Measurements from ENCODE around the gene PSME3IP1.

The PSME3IP1 gene

DNA sequence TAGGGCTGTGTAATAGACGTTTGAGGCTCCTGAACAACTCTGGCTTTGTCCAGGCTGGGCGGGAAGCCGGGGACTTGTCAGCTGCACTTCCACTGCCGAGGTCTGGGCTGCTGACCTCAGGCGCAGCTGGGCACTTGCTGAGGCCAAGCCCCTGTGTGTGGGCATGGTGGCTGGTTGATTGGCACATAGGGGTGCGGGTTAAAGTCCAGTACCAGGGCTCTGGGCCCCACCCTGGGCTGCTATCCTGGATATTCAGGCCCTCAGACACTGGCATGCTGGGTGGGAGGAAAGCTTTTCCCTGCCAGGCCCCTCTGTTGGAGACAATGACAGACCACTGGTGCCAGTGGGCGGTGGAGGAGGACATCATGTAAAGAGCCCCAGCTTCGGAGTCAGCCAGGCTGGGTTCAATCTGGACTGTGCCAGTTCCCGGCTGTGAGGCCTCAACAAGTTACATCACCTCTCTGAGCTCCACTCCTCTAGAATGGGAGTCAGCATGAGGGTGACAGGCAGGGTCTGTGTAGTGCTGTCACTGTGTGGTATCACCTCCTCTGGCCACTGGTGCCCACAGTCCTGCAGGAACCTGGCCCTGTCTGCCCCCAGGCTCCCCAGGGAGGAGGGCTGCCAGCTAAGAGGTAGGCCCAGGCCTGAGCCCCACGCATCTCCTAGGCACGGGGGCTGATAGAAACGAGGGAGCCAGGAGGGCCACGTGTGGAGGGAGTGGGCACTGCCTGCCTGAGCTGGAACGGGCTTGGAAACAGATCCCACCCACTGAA, 42.5 kb downstream of the PSME3IP1 start:
- DNase-seq, result no peak

DNA sequence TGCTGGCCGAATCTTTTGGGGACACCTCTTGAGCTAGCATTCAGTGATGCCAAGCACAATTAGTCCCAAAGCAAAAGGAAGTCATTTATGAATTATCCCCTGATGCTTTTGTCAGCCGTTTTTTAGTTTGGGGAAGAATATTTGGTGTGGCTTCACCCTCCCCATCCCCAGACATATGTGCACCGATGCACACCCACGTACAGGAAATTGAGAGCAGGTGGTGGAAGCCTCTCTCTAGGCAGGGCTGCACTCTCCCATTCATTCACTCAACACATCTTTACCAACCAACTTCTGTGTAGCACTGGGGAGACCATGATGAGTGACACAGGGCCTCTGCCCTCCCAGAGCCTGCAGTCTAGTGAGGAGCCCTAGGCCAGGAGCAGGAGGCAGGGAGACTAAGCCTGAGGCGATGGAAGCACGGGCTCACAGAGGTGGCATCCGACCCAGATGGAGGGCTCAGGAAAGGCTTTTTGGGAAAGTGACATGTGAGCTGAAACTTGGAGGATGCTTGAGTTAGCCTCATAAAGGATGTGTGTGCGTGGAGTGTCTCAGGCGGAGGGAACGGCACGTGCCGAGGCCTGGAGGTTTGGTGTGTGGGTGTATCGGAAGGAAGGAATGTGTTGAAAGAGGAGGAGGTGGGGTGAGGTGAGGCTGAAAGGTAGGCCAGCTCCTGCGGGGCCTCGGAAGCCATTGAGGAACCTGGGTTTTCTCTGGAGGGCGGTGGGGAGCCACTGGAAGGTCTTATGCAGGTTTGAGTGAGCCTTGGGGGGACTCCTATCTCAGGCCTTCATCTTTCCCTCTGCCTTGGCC, 43.8 kb downstream of the PSME3IP1 start:
- no peak for DNase-seq

DNA sequence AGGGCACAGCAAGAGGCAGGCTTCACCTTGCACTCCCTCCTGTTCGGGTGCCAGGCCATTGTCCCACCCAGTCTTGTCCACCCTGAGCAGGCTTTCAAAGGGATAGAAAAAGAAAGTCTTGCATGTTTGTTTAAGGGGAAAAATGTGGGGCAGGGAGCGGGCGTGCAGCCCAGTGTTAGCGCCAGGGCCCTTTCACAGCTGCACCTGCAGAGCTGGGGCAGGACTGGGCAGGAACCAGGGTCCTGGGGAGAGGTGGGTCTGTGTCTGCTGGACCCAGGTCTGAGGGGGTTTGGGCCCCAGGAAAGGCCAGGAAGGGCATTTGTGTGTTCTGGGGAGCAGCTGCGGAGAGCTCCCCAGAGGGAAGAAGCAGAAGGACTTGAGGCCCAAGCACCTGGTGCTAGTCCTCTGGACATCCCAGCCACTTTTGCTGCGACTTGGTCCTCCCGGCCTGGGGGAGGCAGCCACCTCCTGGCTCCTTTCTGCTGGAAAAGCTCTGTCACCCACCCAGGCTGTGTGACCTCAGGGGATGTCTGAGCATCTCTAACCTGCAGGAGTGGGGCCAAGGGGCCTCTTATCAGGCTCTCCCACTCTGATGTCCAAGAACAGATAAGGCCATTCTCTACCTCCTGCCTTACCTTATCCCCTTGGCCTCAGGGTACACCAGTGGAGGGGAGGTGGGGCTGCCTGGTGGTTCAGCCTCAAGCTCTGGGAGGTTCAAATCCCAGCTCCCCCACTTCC, 44.7 kb downstream of the PSME3IP1 start:
- no peak for DNase-seq

DNA sequence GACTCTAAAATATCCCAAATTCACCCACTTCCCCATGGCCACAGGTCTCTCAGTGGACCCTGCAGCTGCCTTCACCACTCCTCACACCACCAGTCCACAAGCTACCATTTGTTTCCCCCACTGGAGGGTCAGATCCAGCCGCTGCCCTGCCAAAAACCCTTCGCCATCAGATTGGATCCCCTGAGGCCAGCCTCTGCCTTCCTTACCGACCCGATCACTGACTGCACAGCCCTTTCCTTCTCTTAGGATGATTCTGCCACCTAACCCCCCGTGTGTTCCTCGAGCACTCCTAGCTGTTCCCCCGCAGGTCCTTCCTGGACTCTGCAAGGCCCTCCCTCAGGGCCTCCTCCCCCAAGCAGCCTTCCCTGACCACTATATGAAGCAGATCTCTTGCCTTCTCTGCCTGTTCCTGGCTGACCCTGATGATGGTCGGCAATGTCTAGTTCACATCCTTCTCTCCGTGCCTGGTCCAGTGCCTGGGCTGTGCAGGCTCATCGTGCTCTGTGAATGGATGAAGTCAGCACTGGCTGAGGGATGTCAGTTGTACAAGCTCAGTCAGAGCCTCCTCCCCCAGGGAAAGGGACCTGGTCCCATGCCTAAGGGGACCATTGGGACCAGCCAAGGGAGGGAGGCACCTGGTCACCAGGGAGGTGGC, 47.4 kb downstream of the PSME3IP1 start:
- DNase-seq, result no peak

DNA sequence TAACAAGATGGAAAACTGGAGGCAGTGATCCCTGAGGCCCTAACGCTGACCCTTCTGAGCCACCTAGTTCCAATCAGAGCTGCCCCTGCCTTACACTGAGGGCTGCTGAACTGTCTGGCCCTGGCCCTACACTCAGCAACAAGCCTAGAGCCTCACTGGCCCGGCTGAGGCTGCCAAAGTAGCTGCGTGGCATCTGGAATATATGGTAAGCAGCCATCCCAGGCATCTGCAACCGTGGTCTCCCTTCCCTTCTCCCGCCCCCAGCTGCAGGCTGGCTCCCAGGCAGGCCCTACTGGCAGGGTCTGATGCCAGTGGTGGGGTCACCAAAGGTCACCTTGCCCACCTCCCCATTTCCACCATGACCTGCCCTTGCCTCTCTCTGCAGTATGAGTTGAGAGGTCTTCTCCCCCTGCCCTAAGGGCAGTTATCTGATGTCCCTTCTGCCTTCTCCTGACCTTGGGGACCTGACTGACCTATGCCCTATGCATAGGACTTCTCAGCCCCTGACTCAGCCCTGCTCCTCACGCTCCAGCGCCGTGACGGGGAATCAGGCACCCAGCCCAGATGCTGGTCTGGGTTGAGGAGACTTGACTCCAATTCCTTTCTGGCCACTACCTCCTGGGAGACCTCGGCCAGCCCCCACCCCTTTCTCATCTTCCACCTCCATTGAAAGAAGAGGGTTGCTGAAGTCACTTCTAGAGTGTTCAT, 48.1 kb downstream of the PSME3IP1 start:
- DNase-seq, result no peak

DNA sequence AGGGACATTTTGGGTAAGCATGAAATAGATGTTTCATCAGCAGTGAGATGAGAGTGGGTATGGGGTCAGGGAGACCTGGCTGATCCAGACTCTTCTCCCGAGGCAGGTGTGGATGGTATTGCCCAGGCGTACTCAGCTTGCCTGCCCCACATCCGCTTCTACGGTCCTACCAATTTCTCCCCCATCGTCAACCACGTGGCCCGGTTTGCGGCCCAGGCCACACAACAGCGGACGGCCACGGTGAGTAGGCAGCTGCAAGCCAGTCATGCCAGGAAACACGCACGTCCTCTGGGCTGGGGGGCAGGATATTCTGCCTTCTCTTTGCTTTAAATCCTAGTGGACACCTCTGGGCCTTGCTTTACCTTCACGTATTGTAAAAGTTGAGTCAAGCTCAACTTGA, 48.8 kb downstream of the PSME3IP1 start:
- no peak for DNase-seq

DNA sequence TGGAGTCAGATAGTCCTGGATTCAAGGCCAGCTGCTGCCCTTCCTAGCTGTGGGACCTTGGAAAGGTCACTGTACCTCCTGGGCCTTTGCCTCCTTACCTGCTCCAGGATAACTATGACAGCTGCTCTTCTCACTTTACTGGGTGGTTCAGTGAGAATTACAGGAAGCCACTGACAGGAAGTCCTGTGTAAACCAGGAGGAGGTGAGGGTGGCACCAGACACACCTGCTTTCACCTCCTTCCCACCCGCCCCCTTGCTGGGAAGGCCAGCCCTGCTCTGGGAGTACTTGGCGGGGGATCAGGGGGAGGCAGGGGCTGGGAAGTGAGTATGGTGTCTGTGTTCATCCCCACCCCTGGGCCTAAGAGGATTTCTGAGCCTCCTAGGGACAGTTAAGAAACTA, 50.9 kb downstream of the PSME3IP1 start:
- no peak for DNase-seq

DNA sequence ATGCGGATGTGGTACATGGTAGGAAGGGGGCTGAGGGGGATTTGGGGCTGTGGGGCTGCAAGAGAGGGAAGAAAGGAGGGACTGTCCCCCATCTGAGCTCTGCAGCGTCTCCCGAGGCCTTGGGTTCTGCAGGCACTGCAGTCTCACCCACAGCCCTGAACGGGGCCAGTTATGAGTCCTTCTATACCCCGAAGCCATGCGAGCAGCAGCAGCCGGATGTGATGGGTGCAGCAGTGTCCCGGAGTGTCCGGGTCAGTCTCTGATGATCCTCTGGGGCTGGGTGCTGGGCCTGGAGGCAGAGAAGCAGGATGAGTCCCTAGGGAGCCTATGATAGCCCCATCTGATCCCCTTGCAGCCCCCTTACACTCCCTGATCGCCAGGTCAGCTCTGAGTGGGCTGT, 52.0 kb downstream of the PSME3IP1 start:
- DNase-seq, result no peak

DNA sequence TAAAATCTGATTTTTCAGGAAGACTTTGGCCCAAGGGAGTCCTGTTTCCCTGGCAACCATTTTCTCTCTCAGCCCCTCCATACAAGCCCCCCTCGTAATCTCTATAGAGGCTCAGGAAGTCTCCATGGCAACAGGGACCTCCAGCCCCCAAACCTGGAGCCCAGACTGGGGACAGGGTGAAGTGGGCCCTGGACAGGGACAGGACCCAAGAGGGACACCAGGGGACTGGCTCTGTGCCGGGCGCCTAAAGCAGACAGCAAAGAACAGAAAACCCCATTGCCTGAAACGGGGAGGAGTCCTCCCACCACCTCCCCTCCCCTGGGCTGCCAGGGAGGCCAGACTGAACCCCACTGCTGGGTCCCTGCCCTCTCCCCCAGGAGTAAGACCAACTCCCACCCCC, 52.8 kb downstream of the PSME3IP1 start:
- DNase-seq, result no peak

DNA sequence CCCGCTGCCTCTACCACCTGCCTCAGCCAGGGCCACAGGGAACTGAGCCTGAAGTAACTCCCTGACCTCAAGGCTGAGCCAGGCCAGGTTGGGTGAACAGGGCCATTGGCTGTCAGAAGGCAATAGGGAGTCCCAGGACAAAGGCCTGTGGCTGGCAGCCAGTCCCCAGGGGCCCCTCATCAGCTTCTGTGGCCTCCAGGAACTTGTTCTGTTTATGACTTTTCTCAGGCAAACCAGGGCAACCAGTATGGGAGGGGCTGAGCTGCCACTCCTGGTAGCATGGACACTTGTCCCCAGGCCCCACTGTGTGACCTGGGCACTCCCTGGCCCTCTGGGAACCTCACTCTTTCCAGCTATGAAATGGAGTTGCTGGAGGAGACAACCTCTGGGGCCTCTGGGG, 53.4 kb downstream of the PSME3IP1 start:
- DNase-seq, result no peak

DNA sequence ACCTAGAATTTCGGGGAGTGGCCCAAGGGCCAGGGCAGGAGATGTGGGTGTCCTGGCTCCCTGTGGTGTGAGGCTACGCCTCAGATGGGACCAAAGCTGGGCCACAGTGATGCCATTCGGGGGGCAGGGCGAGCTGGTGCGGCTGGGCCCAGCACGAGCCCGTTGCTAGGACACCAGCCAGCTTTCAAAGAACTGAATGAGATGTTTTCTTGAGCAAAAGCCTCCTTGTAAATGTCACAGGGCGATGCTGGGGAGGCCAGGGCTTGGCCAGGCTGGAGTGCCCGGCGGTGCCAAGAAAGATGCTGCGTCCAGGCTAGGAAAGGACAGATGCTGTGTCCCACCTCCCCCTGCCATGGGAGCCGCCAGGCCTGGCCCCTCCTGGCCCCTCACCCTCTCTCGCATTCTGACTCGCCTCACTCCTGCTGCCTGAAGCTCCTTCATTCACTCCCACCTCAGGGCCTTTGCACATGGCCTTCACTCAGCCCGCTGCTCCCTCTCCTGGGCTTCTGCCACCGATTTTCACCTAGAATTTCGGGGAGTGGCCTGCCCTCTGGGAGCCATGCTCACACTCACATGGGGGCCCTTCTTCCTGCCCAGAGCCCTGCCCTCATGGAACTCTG, 54.4 kb downstream of the PSME3IP1 start:
- no peak for DNase-seq

DNA sequence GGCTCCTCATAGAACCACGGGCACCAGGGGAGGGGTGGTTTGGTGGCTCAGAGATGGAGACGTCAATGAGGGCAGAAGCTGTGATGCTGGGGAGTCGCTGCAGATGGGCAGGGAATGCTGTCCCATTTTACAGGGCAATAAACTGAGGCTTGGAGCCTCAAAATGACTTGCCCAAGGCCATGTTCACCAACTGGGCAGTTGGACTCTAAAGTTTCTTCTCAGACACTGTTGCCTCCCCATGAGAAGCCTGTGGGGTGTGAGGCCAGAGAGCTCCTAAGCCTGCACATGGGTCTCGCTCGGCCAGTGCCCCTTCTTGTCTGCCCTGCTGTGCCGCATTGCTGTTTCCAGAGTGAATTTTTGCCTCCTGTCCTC, 54.9 kb downstream of the PSME3IP1 start:
- no peak for DNase-seq

DNA sequence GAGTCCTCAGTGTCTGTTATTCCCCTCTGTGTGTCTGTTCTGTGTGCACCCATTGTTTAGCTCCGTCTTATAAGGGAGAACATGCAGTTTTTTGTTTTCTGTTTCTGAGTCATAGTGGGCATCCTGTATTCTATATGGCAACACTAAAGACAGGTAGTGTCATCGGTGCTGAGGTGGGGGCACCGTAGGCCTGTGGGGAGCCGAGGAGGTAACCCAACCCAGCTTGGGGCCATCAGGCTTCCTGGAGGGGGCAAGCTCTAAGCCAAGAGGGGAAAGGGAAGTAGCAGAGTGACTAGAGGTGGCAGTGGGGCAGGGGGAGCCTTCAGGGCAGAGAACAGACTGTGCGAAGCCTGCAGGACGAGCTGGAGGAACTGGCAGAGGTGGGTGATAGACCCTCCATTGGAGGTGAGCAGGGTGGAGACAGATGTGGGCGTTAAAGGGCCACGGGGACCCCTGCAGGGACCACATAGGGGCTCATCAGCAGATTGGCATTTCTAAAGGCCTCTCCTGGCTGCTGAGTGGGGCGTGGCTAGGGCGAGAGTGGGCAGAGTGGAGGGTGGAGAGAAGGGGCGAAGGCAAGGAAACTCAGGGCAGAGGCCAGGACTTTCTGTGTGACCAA, 57.0 kb downstream of the PSME3IP1 start:
- no peak for DNase-seq

DNA sequence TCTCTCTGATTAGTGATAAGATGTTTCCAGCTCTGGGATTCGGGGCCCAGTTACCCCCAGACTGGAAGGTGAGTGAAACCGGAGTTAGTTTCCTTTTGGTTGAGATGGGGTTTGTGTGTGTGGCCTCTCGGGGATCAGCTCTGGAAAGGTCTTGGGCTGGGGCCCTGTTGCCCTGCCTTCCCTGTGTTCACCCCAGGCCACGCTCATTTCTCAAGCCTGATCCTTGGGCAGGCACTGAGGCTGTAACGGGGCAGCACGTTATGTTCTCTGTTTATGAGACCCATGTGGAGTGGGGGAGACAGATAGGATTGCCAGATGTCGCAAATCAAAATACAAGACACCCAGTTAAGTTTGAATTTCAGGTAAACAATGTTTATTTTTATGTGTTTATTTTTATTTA, 58.0 kb downstream of the PSME3IP1 start:
- no peak for DNase-seq

DNA sequence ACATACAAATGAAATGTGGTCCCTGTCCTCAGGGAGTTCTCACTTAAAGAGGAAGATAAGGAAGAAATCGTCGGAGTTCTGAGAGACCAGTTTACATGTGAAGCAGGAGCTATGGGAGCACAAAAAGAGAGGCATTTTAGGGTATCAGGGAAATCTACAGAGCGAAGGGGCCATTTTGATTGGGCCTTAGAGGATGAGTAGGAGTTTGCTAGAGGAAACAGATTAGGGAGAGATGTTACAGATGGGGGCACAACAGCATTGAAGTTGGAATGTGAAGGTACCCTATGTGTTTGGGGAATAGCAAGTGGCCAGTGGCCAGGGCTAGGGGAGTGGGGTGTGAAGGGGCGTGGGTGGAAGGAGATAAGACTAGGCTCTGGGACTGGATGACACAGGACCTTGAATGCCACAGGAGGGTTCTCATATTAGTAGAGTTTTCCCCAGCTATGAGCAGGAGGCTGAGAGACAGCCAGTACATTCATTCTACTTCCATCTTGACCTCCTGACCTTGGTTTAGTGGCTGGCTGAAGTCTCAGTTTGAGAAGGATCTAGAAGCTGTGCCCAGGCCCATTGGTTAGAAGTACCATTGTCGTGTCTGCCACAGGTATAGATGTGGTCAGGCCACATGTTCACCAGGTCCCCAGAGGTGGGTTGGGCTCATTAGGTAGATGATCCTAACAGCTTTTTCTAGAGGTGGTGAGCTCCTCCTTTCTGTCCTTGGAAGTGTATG, 58.6 kb downstream of the PSME3IP1 start:
- no peak for DNase-seq

DNA sequence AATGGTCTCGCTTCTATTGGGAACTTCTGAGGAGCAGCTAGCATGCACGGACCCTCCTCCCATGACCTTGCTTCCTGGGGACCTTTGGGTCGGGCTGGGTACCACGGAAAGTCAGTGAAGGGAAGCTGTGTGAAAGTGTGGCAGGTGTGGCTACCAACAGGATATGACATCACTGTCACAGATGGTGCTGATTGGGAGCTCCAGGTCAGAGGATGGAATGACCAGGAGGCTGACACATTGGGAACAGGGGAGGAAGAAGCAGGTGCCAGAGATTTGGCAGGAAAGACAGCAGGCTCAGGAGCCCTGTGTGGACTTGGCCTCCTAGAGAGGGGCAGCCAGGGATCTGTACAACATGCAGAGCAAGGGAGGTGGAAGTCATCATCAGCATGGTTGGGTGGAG, 59.4 kb downstream of the PSME3IP1 start:
- no peak for DNase-seq

DNA sequence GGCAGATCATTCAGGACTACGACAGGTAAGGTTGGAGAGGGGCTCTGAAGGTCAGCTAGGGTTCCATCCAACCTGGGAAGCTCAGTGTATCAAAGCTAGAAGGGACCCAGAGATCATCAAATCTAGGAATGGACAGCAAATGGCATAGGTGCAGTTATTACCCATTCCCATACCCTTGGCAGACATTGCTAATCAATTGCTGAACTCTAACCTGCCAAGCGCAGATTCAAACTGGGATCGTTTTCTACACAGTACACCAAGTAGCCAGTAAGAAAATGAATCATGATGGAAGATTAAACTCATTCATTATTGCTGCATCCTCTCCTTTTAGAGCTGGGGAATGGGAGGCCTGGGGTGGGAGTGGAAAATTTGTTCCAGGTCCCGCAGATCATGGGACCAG, 59.9 kb downstream of the PSME3IP1 start:
- no peak for DNase-seq

DNA sequence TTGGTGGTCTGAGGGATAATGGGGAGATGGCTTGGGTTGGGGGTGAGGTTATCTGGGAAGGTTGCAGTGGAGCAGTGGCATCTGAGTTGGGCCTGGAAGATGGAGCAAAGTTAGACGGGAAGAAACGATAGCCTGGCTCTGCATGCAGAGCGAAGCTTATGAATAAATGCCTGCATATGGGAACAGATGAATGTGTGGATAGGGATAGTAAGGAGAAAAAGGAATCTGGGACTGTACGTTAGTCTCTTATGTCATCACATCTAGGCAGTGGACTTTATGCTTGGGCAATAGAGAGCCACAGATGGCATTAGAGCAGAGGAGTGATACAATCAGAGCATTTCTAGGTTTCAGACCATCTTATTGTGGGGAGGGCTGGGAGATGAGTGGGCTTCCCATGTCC, 60.5 kb downstream of the PSME3IP1 start:
- no peak for DNase-seq

DNA sequence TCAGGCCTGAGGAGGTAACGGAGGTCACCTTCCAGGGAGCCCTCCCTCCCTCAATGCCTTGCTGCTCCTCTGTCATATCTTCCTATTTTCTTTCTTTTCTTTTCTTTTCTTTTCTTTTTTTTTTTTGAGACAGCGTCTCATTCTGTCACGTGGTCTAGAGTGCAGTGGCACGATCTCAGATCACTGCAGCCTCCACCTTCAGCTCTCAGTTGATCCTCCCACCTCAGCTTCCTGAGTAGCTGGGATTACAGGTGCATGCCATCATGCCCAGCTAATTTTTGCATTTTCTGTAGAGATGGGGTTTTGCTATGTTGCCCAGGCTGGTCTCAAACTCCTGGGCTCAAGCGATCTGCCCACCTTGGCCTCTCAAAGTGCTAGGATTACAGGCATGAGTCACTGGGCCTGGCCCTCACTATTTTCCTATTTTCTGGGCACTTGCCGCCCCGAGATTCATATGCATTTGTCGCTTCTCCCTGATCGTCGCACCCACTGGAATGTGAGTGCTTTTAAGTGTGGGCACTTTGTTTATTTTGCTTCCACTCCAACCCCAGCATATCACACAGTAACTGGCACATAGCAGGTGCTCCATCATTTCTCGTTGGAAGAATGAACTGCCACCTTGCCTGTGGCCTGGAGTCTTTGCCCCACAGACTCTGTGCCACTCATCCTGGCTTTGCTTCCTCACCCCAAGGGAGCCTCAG, 61.7 kb downstream of the PSME3IP1 start:
- no peak for DNase-seq

DNA sequence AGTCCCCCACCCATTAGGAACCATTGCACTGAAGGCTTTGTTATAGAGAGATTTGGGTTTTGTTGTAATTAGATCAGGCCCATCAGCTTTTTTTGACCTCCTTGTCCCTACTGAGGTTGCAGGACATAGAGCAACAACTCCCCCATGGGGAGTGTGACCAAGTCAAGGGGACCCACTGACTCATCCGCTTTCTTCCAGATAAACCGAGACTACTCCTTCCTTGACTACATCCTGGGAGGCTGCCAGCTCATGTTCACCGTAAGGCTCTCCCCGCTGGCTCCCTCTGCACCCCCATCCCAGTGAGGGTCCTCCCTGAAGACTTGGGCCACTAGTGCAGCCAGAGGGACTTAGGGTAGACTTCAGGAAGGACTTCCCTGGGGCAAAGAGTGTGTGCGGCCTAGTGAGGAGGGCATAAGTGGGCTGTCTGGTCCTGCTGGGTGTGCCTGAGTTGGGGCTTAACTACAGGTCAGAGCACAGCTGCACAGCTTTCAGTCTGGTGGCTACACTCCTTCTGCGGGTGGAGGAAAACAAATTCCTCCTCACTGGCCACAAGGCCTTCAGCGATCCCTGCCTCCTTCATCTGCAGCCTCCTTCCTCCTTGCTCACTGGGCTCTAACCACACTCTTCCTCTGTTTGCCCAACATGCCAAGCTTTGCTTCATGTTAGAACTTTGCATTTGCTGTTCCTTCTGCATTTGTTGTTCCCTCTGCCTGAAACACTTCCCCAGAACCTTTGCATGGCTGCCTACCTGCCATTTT, 62.4 kb downstream of the PSME3IP1 start:
- DNase-seq, result no peak
